Activated naive CD4-positive, alpha-beta T cell treated with anti-CD3 and anti-CD28 coated beads, Interleukin-2, amount 50 U/mL, for 72 hours (primary cell): ENCODE measurements around the gene TBL1Y. TPM values are rescaled to one million over a fixed set of nuclear protein-coding genes. Genes with fewer than 3 reads are reported as not detected.

Experiments
- ATAC-seq, 2 donors: fragments of 150-1000 bp; cut with Tn5 transposase; 2 replicates each; pipeline ENCODE4 v1.10.0; 2021; ENCODE audit warnings: mild to moderate bottlenecking in 2 of 2, moderate library complexity in 2 of 2
- DNase-seq, 2 donors: peaks; one replicate each; pipeline ENCODE4 v3.0.0; 2021 to 2022; ENCODE audit warnings: low spot score in 2 of 2
- H3K27ac Mint-ChIP-seq, 2 donors: one replicate each; pipeline ENCODE4 v1.8.0; 2022; ENCODE audit warnings: mild to moderate bottlenecking in 2 of 2, mixed read lengths in 2 of 2
- H3K36me3 Mint-ChIP-seq, 2 donors: one replicate each; pipeline ENCODE4 v1.8.0; 2022; ENCODE audit warnings: mixed read lengths in 2 of 2
- H3K9me3 Mint-ChIP-seq, 2 donors: one replicate each; pipeline ENCODE4 v1.8.0; 2022; ENCODE audit warnings: mixed read lengths in 2 of 2
- total RNA-seq, 2 donors: library from RNA; stranded (reverse); gene quantifications; one replicate each; pipeline ENCODE4 v1.2.3, GENCODE V29; 2022

TBL1Y gene
- total RNA-seq, 2 donors from 2014 or later: not detected

GRCh38 chrY:7107179-7107578, 196.7 kb downstream of the TBL1Y start:
- Mint-ChIP-seq H3K27ac (peak overlapping the region; percentile 75 to 77), H3K9me3 (peaks cover 0 to 4% of the 10 kb centered on the region in 2 donors), H3K36me3 (no peaks in the 10 kb centered on the region)
- ATAC-seq: peak; percentile 79 to 80
- no peak for DNase-seq

- H3K9me3 Mint-ChIP-seq: peaks cover 0 to 4% of the 10 kb centered on the region in 2 donors
- DNase-seq (no peak), ATAC-seq (peak; percentile 24 to 58)
- no peaks in the 10 kb centered on the region for H3K36me3 Mint-ChIP-seq
- H3K27ac Mint-ChIP-seq: no peak overlapping the region
Observed at GRCh38 chrY:7110086-7110485, 199.6 kb downstream of the TBL1Y start.

GRCh38 chrY:7115871-7116270, 205.4 kb downstream of the TBL1Y start:
- no peaks in the 10 kb centered on the region for H3K9me3 Mint-ChIP-seq
- ATAC-seq (no peak), DNase-seq (no peak)
- H3K27ac Mint-ChIP-seq: no peak overlapping the region
- no peaks in the 10 kb centered on the region for H3K36me3 Mint-ChIP-seq

- no peaks in the 10 kb centered on the region for H3K9me3 Mint-ChIP-seq
- H3K27ac Mint-ChIP-seq: no peak overlapping the region
- ATAC-seq (no peak), DNase-seq (no peak)
- no peaks in the 10 kb centered on the region for H3K36me3 Mint-ChIP-seq
Observed at GRCh38 chrY:7122202-7122601, 211.7 kb downstream of the TBL1Y start.

GRCh38 chrY:7125136-7126056, 214.9 kb downstream of the TBL1Y start:
- no peak for ATAC-seq
- no peak for DNase-seq
- Mint-ChIP-seq H3K27ac (no peak overlapping the region), H3K9me3 (no peaks in the 10 kb centered on the region), H3K36me3 (no peaks in the 10 kb centered on the region)

- no peaks in the 10 kb centered on the region for H3K9me3 Mint-ChIP-seq
- ATAC-seq (no peak), DNase-seq (no peak)
- H3K27ac Mint-ChIP-seq: no peak overlapping the region
- peaks cover 0 to 6% of the 10 kb centered on the region in 2 donors for H3K36me3 Mint-ChIP-seq
Observed at GRCh38 chrY:7128211-7128610, 217.7 kb downstream of the TBL1Y start.

Other genes starting within 250 kb of the TBL1Y start
- gene AMELY, start 1.1 kb downstream of the TBL1Y start, total RNA-seq: not detected